ENCODE measurements around the gene TMEM150C.

TMEM150C gene

DNA sequence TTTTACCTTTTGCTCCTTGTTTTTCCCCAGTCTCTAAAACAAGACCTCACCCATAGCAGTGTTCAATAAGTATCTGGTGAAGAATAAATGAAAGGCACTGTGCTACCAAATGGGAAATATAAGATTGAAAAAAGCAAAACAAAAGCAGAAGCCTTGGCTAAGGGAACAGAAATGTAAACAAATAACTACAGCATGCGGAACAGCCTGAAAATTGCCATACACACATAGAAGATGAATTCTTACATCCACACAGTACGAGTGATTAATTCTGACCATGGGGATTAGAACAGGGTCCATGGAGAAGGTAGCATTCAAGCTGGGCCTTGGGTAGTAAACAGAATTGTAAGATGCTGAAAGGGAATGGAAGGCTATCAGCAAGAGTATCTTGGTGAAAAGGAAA, 40.5 kb downstream of the TMEM150C start:
- no peaks in the 10 kb centered on the region for H3K36me3 ChIP-seq (ENCODE audit: control insufficient read depth, insufficient read depth, low read length)
- H3K4me3 ChIP-seq (ENCODE audit: insufficient read depth, low read depth, low read length, poor library complexity, severe bottlenecking): no peak overlapping the region
- H3K27ac ChIP-seq (ENCODE audit: insufficient read depth, low read length, poor library complexity, severe bottlenecking): no peak overlapping the region
- no peak for DNase-seq
- no peaks in the 10 kb centered on the region for H3K9me3 ChIP-seq (ENCODE audit: control insufficient read depth, low read length)
- H3K4me1 ChIP-seq (ENCODE audit: control insufficient read depth, insufficient read depth, low read length, poor library complexity, severe bottlenecking): no peaks in the 10 kb centered on the region
- no peaks in the 10 kb centered on the region for H3K27me3 ChIP-seq (replicated peaks; ENCODE audit: control insufficient read depth, insufficient read depth, low read length, poor library complexity, severe bottlenecking)

DNA sequence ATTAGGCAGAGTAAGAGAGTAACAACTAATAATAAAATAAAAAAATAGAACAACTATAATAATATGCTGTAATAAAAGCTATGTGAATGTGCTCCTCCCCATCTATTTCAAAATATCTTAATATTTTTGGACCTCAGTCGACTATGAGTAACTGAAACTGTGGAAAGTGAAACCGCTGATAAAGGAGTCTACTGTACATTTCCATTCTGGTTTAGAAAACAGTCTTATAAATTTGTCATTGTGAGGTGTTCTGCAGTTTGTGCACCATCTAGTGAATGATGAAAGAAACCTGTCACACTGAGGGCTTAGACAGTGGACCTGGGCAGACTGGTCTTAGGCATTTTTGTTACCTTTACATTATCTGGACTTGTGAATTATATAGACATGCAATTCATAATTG, 42.0 kb downstream of the TMEM150C start:
- Histone ChIP-seq H3K36me3 (ENCODE audit: control insufficient read depth, insufficient read depth, low read length) (no peaks in the 10 kb centered on the region), H3K4me3 (ENCODE audit: insufficient read depth, low read depth, low read length, poor library complexity, severe bottlenecking) (no peak overlapping the region), H3K4me1 (ENCODE audit: control insufficient read depth, insufficient read depth, low read length, poor library complexity, severe bottlenecking) (no peaks in the 10 kb centered on the region), H3K27me3 (replicated peaks; ENCODE audit: control insufficient read depth, insufficient read depth, low read length, poor library complexity, severe bottlenecking) (peaks cover 3% of the 10 kb centered on the region), H3K27ac (ENCODE audit: insufficient read depth, low read length, poor library complexity, severe bottlenecking) (no peak overlapping the region), H3K9me3 (ENCODE audit: control insufficient read depth, low read length) (no peaks in the 10 kb centered on the region)
- DNase-seq: no peak

DNA sequence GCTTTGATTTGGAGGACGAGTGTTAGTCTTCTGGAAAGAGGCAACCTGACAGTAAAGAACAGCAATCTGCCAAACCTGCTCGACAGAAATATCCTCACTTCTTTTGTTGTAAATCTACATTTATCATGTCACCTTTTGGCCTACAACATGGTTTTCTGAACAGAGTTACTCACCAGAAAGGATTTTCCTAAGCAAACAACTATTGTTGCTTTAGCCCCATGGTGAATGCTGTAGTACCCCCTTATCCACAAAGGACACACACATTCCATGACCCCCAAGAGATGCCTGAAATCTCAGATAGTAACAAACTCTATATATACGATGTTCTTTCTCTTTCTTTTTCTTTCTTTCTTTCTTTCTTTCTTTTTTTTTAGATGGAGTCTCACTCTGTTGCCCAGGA, 42.7 kb downstream of the TMEM150C start:
- no peak overlapping the region for H3K27ac ChIP-seq (ENCODE audit: insufficient read depth, low read length, poor library complexity, severe bottlenecking)
- no peaks in the 10 kb centered on the region for H3K36me3 ChIP-seq (ENCODE audit: control insufficient read depth, insufficient read depth, low read length)
- no peak for DNase-seq

DNA sequence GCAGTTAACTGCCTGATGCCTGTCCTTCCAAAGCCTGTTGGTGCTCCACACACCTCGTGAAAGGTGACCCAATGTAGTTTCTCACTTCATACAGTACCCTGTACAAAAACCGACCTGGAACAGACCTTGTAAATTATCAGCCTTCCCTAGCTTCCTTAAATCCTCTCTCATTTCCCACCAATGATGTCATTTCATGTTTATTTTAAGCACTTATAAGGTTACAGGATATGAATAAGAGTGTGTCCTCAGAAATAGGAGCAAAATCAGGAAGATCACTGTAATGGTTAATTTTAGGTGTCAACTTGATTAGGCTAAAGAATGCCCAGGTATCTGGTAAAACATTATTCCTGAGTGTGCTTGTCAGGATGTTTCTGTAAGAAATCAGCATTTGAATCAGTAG, 44.7 kb downstream of the TMEM150C start:
- peaks cover 3% of the 10 kb centered on the region for H3K27me3 ChIP-seq (replicated peaks; ENCODE audit: control insufficient read depth, insufficient read depth, low read length, poor library complexity, severe bottlenecking)
- no peak overlapping the region for H3K4me3 ChIP-seq (ENCODE audit: insufficient read depth, low read depth, low read length, poor library complexity, severe bottlenecking)
- H3K27ac ChIP-seq (ENCODE audit: insufficient read depth, low read length, poor library complexity, severe bottlenecking): no peak overlapping the region
- no peaks in the 10 kb centered on the region for H3K36me3 ChIP-seq (ENCODE audit: control insufficient read depth, insufficient read depth, low read length)
- no peaks in the 10 kb centered on the region for H3K9me3 ChIP-seq (ENCODE audit: control insufficient read depth, low read length)
- no peak for DNase-seq
- H3K4me1 ChIP-seq (ENCODE audit: control insufficient read depth, insufficient read depth, low read length, poor library complexity, severe bottlenecking): no peaks in the 10 kb centered on the region

More for the DNA sequence above, 42.7 kb downstream of the TMEM150C start:
- Histone ChIP-seq H3K9me3 (ENCODE audit: control insufficient read depth, low read length) (no peaks in the 10 kb centered on the region), H3K4me1 (ENCODE audit: control insufficient read depth, insufficient read depth, low read length, poor library complexity, severe bottlenecking) (no peaks in the 10 kb centered on the region), H3K27me3 (replicated peaks; ENCODE audit: control insufficient read depth, insufficient read depth, low read length, poor library complexity, severe bottlenecking) (peaks cover 3% of the 10 kb centered on the region), H3K4me3 (ENCODE audit: insufficient read depth, low read depth, low read length, poor library complexity, severe bottlenecking) (no peak overlapping the region)

DNA sequence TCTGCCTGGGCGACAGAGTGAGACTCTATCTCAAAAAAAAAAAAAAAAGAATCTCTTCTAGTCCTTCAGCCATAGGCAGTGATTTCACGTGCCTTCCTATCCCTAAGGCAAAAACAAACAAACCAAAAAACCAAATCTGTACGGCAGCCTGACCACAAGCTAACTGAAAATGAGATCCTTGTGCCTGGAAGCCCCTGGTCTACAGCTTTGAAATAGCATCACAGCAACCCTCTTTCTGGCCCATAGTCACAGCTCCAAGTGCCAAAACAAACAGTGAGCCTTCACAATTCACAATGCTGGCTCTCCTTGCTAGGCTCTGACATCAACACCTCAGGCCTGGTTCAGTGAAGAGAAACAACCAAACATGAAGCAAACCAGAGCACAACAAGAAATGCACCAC, 46.1 kb downstream of the TMEM150C start:
- H3K27me3 ChIP-seq (replicated peaks; ENCODE audit: control insufficient read depth, insufficient read depth, low read length, poor library complexity, severe bottlenecking): peaks cover 3% of the 10 kb centered on the region
- no peaks in the 10 kb centered on the region for H3K9me3 ChIP-seq (ENCODE audit: control insufficient read depth, low read length)
- no peak overlapping the region for H3K4me3 ChIP-seq (ENCODE audit: insufficient read depth, low read depth, low read length, poor library complexity, severe bottlenecking)
- no peak overlapping the region for H3K27ac ChIP-seq (ENCODE audit: insufficient read depth, low read length, poor library complexity, severe bottlenecking)
- DNase-seq: no peak
- H3K4me1 ChIP-seq (ENCODE audit: control insufficient read depth, insufficient read depth, low read length, poor library complexity, severe bottlenecking): no peaks in the 10 kb centered on the region
- no peaks in the 10 kb centered on the region for H3K36me3 ChIP-seq (ENCODE audit: control insufficient read depth, insufficient read depth, low read length)

DNA sequence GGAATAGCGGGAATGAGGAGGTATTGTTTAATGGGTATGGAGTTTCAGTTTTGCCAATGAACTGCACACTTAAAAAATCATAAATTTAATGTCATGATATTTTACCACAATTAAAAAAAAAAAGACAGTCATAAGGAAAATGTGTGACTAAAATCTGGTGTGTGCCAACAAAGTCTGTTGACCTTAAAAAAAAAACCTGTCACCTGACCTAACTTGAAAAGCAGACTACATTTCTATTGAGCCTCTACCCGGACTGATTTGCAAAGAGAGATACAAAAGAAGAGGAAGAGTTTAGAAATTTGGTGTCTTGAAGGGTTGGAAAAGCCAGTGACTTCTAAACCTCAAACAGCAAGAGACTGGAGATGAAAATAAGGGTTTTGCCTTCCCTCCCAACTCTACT, 48.4 kb downstream of the TMEM150C start:
- H3K36me3 ChIP-seq (ENCODE audit: control insufficient read depth, insufficient read depth, low read length): no peaks in the 10 kb centered on the region
- no peak for DNase-seq
- no peaks in the 10 kb centered on the region for H3K9me3 ChIP-seq (ENCODE audit: control insufficient read depth, low read length)
- peaks cover 3% of the 10 kb centered on the region for H3K27me3 ChIP-seq (replicated peaks; ENCODE audit: control insufficient read depth, insufficient read depth, low read length, poor library complexity, severe bottlenecking)
- H3K4me1 ChIP-seq (ENCODE audit: control insufficient read depth, insufficient read depth, low read length, poor library complexity, severe bottlenecking): no peaks in the 10 kb centered on the region
- H3K27ac ChIP-seq (ENCODE audit: insufficient read depth, low read length, poor library complexity, severe bottlenecking): no peak overlapping the region
- no peak overlapping the region for H3K4me3 ChIP-seq (ENCODE audit: insufficient read depth, low read depth, low read length, poor library complexity, severe bottlenecking)

DNA sequence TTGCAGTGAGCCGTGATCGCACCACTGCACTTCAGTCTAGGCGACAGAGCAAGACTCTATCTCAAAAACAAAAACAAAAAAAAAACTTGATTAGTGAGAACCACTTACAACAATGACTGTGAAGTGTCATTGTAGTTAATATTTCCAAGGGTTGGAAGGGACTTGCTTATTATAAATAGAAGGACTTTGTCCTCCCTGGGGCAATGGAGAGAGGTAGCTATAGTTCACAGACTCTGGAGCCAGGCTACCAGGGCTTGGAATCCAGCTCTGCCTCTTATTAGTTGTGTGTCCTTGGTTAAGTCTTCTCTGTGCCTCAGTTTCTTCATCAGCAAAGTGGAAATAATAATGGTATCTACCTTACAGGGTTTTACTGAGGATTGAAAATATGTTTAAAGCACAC, 51.6 kb downstream of the TMEM150C start:
- no peak for DNase-seq
- H3K4me3 ChIP-seq (ENCODE audit: insufficient read depth, low read depth, low read length, poor library complexity, severe bottlenecking): no peak overlapping the region
- H3K9me3 ChIP-seq (ENCODE audit: control insufficient read depth, low read length): no peaks in the 10 kb centered on the region
- no peaks in the 10 kb centered on the region for H3K4me1 ChIP-seq (ENCODE audit: control insufficient read depth, insufficient read depth, low read length, poor library complexity, severe bottlenecking)
- H3K27me3 ChIP-seq (replicated peaks; ENCODE audit: control insufficient read depth, insufficient read depth, low read length, poor library complexity, severe bottlenecking): peaks cover 3% of the 10 kb centered on the region
- H3K36me3 ChIP-seq (ENCODE audit: control insufficient read depth, insufficient read depth, low read length): no peaks in the 10 kb centered on the region
- H3K27ac ChIP-seq (ENCODE audit: insufficient read depth, low read length, poor library complexity, severe bottlenecking): no peak overlapping the region

DNA sequence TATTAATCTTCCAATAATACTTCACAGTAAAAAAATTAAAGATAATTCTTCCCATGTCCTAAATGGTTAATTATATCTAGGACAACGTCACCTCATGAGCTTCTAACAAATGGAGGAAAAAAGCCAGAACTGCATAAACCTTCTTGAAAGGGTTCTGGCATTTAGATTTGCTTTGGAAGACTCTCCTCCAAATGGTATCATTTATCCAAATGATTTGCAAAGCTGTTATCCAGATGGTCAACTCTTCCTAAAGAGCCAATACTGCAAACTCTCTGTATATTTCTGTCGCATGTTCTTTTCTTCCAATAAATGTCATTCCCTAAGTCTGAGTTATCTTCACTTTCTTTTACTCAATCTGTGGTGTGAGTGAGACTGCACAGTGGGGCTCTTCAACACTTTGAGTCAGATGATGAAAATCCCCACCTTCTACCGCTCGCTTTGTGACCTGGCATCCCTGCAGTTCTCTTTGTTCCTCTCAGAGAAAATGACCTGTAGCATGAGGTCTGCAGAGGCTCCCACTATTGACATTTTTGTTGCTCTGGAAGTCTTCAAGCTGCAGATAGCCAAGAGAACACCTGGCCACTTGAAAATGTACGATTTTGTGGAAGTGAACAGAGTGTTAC, 52.9 kb downstream of the TMEM150C start:
- Histone ChIP-seq H3K27ac (ENCODE audit: insufficient read depth, low read length, poor library complexity, severe bottlenecking) (no peak overlapping the region), H3K27me3 (replicated peaks; ENCODE audit: control insufficient read depth, insufficient read depth, low read length, poor library complexity, severe bottlenecking) (no peaks in the 10 kb centered on the region), H3K4me3 (ENCODE audit: insufficient read depth, low read depth, low read length, poor library complexity, severe bottlenecking) (no peak overlapping the region), H3K9me3 (ENCODE audit: control insufficient read depth, low read length) (no peaks in the 10 kb centered on the region), H3K4me1 (ENCODE audit: control insufficient read depth, insufficient read depth, low read length, poor library complexity, severe bottlenecking) (no peaks in the 10 kb centered on the region), H3K36me3 (ENCODE audit: control insufficient read depth, insufficient read depth, low read length) (no peaks in the 10 kb centered on the region)
- DNase-seq: no peak

DNA sequence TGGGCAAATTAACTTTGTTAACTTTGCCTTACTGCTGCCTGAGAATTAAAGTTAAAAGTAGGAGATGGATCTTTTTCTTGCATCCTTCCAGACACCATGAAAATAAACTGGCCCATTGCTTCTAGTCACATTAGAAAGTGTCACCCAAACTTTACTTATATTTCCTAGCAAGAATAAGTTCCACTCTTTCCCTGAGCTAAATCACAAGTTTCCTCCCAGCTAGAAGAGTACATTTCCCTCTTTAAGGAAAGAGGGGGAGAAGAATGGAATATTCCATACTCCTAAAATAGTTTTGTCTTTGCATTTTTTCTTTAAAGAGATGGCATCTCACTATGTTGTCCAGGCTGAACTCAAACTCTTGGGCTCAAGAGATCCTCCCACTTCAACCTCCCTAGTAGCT, 53.8 kb downstream of the TMEM150C start:
- no peaks in the 10 kb centered on the region for H3K27me3 ChIP-seq (replicated peaks; ENCODE audit: control insufficient read depth, insufficient read depth, low read length, poor library complexity, severe bottlenecking)
- H3K27ac ChIP-seq (ENCODE audit: insufficient read depth, low read length, poor library complexity, severe bottlenecking): no peak overlapping the region
- H3K4me3 ChIP-seq (ENCODE audit: insufficient read depth, low read depth, low read length, poor library complexity, severe bottlenecking): no peak overlapping the region
- H3K9me3 ChIP-seq (ENCODE audit: control insufficient read depth, low read length): no peaks in the 10 kb centered on the region
- no peak for DNase-seq
- H3K4me1 ChIP-seq (ENCODE audit: control insufficient read depth, insufficient read depth, low read length, poor library complexity, severe bottlenecking): no peaks in the 10 kb centered on the region
- H3K36me3 ChIP-seq (ENCODE audit: control insufficient read depth, insufficient read depth, low read length): no peaks in the 10 kb centered on the region

DNA sequence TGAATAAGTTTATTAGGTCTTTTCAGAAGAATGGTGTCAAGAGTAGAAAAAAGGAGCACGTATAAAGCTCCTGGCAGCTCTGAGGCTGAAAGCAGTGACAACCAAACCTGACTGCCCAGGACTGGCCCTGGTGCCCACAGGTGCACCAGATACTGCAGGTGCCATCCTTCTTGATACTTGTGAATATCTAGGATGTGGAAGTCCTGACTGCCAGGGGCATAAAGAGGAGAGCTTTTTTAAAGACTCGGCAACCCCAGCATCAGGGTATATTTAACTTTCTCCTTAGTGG, 60.7 kb downstream of the TMEM150C start:
- no peak for DNase-seq
- H3K27ac ChIP-seq (ENCODE audit: insufficient read depth, low read length, poor library complexity, severe bottlenecking): no peak overlapping the region

More for the DNA sequence above, 60.7 kb downstream of the TMEM150C start:
- Histone ChIP-seq H3K27me3 (replicated peaks; ENCODE audit: control insufficient read depth, insufficient read depth, low read length, poor library complexity, severe bottlenecking) (no peaks in the 10 kb centered on the region), H3K4me1 (ENCODE audit: control insufficient read depth, insufficient read depth, low read length, poor library complexity, severe bottlenecking) (no peaks in the 10 kb centered on the region), H3K9me3 (ENCODE audit: control insufficient read depth, low read length) (no peaks in the 10 kb centered on the region), H3K4me3 (ENCODE audit: insufficient read depth, low read depth, low read length, poor library complexity, severe bottlenecking) (no peak overlapping the region), H3K36me3 (ENCODE audit: control insufficient read depth, insufficient read depth, low read length) (no peaks in the 10 kb centered on the region)
